H9 (cell line): Measurements from ENCODE around the gene MINPP1. TPM values are rescaled to one million over a fixed set of nuclear protein-coding genes. Genes with fewer than 3 reads are reported as not detected.

Experiments
- DNase-seq: peaks from one replicate; pipeline ENCODE4 v3.0.0-alpha.2; 2017
- H2AFZ ChIP-seq: one replicate; pipeline ENCODE4 v1.6.1; 2013; ENCODE audit warnings: mild to moderate bottlenecking, low read length, control low read depth, moderate library complexity
- H2AK5ac ChIP-seq: 2 replicates; pipeline ENCODE4 v1.6.1; 2013; ENCODE audit warnings: low read length, control low read depth, mixed read lengths; ENCODE audit not compliant: insufficient read length
- H2BK120ac ChIP-seq: one replicate; pipeline ENCODE4 v1.6.1; 2013; ENCODE audit warnings: low read depth, mild to moderate bottlenecking, low read length, control low read depth, inconsistent platforms; ENCODE audit not compliant: poor library complexity, severe bottlenecking
- H2BK12ac ChIP-seq: 2 replicates; pipeline ENCODE4 v1.6.1; 2013; ENCODE audit warnings: low read length, control low read depth, mixed read lengths, low read depth; ENCODE audit not compliant: insufficient read length
- H2BK15ac ChIP-seq: 2 replicates; pipeline ENCODE4 v1.6.1; 2013; ENCODE audit warnings: low read depth, low read length, control low read depth
- H2BK20ac ChIP-seq: one replicate; pipeline ENCODE4 v1.6.1; 2013; ENCODE audit warnings: low read depth, mild to moderate bottlenecking, low read length, control low read depth, inconsistent platforms; ENCODE audit not compliant: poor library complexity, severe bottlenecking
- H2BK5ac ChIP-seq: 2 replicates; pipeline ENCODE4 v1.6.1; 2013; ENCODE audit warnings: low read length, control low read depth, mixed read lengths; ENCODE audit not compliant: insufficient read length
- H3K14ac ChIP-seq: 2 replicates; pipeline ENCODE4 v1.6.1; 2013; ENCODE audit warnings: low read length, control low read depth; ENCODE audit not compliant: insufficient read depth
- H3K18ac ChIP-seq: 2 replicates; pipeline ENCODE4 v1.6.1; 2013; ENCODE audit warnings: low read depth, mild to moderate bottlenecking, mixed read lengths, low read length, control low read depth; ENCODE audit not compliant: insufficient read length
- H3K23ac ChIP-seq: 2 replicates; pipeline ENCODE4 v1.6.1; 2013; ENCODE audit warnings: low read length, control low read depth, mixed read lengths, low read depth; ENCODE audit not compliant: insufficient read length
- H3K23me2 ChIP-seq: 2 replicates; pipeline ENCODE4 v1.6.1; 2013; ENCODE audit warnings: low read depth, mild to moderate bottlenecking, mixed read lengths, low read length, control low read depth; ENCODE audit not compliant: insufficient read length, poor library complexity, severe bottlenecking
- H3K27ac ChIP-seq: 2 replicates; pipeline ENCODE4 v1.5.1; 2013; ENCODE audit warnings: low read length, control low read depth, mixed read lengths, low read depth; ENCODE audit not compliant: insufficient read length
- H3K27me3 ChIP-seq: 2 replicates; pipeline ENCODE4 v1.6.1; 2013; ENCODE audit warnings: low read length, control low read depth, inconsistent platforms; ENCODE audit not compliant: insufficient read depth
- H3K4ac ChIP-seq: 2 replicates; pipeline ENCODE4 v1.6.1; 2013; ENCODE audit warnings: low read depth, mild to moderate bottlenecking, control low read depth, inconsistent platforms, low read length, moderate library complexity
- H3K4me1 ChIP-seq: 2 replicates; pipeline ENCODE4 v1.6.1; 2013; ENCODE audit warnings: low read length, control low read depth, inconsistent platforms; ENCODE audit not compliant: insufficient read depth
- H3K4me2 ChIP-seq: 2 replicates; pipeline ENCODE4 v1.6.1; 2013; ENCODE audit warnings: low read length, control low read depth, mixed read lengths; ENCODE audit not compliant: insufficient read length, insufficient read depth
- H3K56ac ChIP-seq: 2 replicates; pipeline ENCODE4 v1.6.1; 2013; ENCODE audit warnings: low read depth, mild to moderate bottlenecking, mixed read lengths, low read length, control low read depth; ENCODE audit not compliant: insufficient read length
- H3K79me1 ChIP-seq: 2 replicates; pipeline ENCODE4 v1.6.1; 2013; ENCODE audit warnings: low read depth, mild to moderate bottlenecking, moderate library complexity, low read length, control low read depth, inconsistent platforms; ENCODE audit not compliant: insufficient read depth, poor library complexity, severe bottlenecking
- H3K79me2 ChIP-seq: 2 replicates; pipeline ENCODE4 v1.6.1; 2013; ENCODE audit warnings: low read length, control low read depth, inconsistent platforms; ENCODE audit not compliant: insufficient read depth
- H3K9ac ChIP-seq: 2 replicates; pipeline ENCODE4 v1.6.1; 2013; ENCODE audit warnings: low read length, control low read depth, mixed read lengths; ENCODE audit not compliant: insufficient read length; ENCODE audit errors: extremely low read depth
- H3K9me3 ChIP-seq: one replicate; pipeline ENCODE4 v1.6.1; 2013; ENCODE audit warnings: low read depth, low read length, inconsistent platforms; ENCODE audit not compliant: control insufficient read depth
- H3T11ph ChIP-seq: one replicate; pipeline ENCODE4 v1.6.1; 2013; ENCODE audit warnings: mild to moderate bottlenecking, low read length, control low read depth, inconsistent platforms
- H4K20me1 ChIP-seq: one replicate; pipeline ENCODE4 v1.6.1; 2013; ENCODE audit not compliant: control insufficient read depth, insufficient read length, insufficient read depth
- H4K5ac ChIP-seq: 2 replicates; pipeline ENCODE4 v1.6.1; 2013; ENCODE audit warnings: low read depth, mild to moderate bottlenecking, mixed read lengths, low read length, control low read depth; ENCODE audit not compliant: insufficient read length
- H4K8ac ChIP-seq: replicated peaks from 2 replicates; pipeline ENCODE4 v1.6.1; 2013; ENCODE audit warnings: low read length, control low read depth, mixed read lengths, low read depth; ENCODE audit not compliant: insufficient read length
- H4K91ac ChIP-seq: 2 replicates; pipeline ENCODE4 v1.6.1; 2013; ENCODE audit warnings: low read depth, mild to moderate bottlenecking, moderate library complexity, mixed read lengths, low read length, control low read depth; ENCODE audit not compliant: insufficient read length
- H3K27ac Mint-ChIP-seq, 3 experiments: 2 replicates in 2 of 3; 3 replicates in 1 of 3; pipeline ENCODE4 v1.8.0; 2020 to 2021; ENCODE audit warnings: mixed read lengths in 3 of 3, mild to moderate bottlenecking in 1 of 3, moderate library complexity in 1 of 3
- H3K27me3 Mint-ChIP-seq: 2 replicates; pipeline ENCODE4 v1.8.0; 2021; ENCODE audit warnings: low read depth, mild to moderate bottlenecking, moderate library complexity, mixed read lengths
- H3K36me3 Mint-ChIP-seq, 3 experiments: 2 replicates in 2 of 3; 3 replicates in 1 of 3; pipeline ENCODE4 v1.8.0; 2020 to 2021; ENCODE audit warnings: low read depth in 3 of 3, mixed read lengths in 3 of 3; ENCODE audit not compliant: insufficient read depth in 1 of 3
- H3K4me1 Mint-ChIP-seq, 2 experiments: 2 replicates each; pipeline ENCODE4 v1.8.0; 2020; ENCODE audit warnings: mixed read lengths in 2 of 2
- H3K4me3 Mint-ChIP-seq, 2 experiments: 2 replicates in 1 of 2; 3 replicates in 1 of 2; pipeline ENCODE4 v1.8.0; 2020 to 2021; ENCODE audit warnings: mild to moderate bottlenecking in 2 of 2, mixed read lengths in 2 of 2, moderate library complexity in 1 of 2
- H3K9me3 Mint-ChIP-seq, 2 experiments: 2 replicates in 1 of 2; 3 replicates in 1 of 2; pipeline ENCODE4 v1.8.0; 2020; ENCODE audit warnings: mild to moderate bottlenecking in 2 of 2, mixed read lengths in 2 of 2, moderate library complexity in 1 of 2
- WGBS: extraction: QIAGEN DNeasy Blood & Tissue Kit; methylation state at CpG from one replicate; pipeline ENCODE4 v1.1.7; 2013; ENCODE audit warnings: missing lambda C conversion rate, low lambda C conversion rate, mixed read lengths; ENCODE audit not compliant: insufficient read length; ENCODE audit errors: extremely low coverage; 5-methylcytosine and 5-hydroxymethylcytosine counted together
- total RNA-seq: library from RNA; stranded (reverse); gene quantifications from 2 replicates; pipeline ENCODE4 v1.2.1, GENCODE V29; 2021
- TF ChIP-seq, protein P1 (sequence below): fragments of 200-600 bp; sonication (generic); conservative IDR thresholded peaks from 3 replicates; pipeline ENCODE4 v1.8.0; 2021; ENCODE audit warnings: antibody characterized with exemption, mild to moderate bottlenecking

The MINPP1 gene
- total RNA-seq, 1 experiment from 2014 or later = 30.3 TPM

DNA sequence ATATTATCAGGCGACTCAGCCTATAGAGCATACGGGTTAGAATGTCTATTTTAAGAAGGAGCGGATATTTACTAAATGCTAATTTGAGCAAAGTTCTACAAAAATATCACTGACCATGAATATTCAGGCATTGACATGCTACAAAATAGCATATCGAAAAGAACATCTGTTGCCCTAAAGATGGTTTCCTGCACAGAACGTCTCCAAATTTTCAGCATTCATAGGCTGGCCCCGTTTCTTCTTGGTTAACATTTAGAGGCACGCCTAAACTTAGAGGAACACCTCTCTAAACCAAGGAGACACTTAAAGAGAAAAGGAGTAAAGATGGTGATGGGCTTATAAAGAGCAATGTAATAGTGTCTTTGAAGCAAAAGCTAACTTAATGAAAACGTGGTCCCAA is 1.3 kb upstream of the MINPP1 start:
- no CpG with 5 or more reads among the region's 8 CpGs for WGBS
- H3K4ac ChIP-seq = no peak overlapping the region
- TF ChIP-seq, protein P1, sequence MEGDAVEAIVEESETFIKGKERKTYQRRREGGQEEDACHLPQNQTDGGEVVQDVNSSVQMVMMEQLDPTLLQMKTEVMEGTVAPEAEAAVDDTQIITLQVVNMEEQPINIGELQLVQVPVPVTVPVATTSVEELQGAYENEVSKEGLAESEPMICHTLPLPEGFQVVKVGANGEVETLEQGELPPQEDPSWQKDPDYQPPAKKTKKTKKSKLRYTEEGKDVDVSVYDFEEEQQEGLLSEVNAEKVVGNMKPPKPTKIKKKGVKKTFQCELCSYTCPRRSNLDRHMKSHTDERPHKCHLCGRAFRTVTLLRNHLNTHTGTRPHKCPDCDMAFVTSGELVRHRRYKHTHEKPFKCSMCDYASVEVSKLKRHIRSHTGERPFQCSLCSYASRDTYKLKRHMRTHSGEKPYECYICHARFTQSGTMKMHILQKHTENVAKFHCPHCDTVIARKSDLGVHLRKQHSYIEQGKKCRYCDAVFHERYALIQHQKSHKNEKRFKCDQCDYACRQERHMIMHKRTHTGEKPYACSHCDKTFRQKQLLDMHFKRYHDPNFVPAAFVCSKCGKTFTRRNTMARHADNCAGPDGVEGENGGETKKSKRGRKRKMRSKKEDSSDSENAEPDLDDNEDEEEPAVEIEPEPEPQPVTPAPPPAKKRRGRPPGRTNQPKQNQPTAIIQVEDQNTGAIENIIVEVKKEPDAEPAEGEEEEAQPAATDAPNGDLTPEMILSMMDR = no peak
- H3K4me2 ChIP-seq = no peak overlapping the region
- no peaks in the 10 kb centered on the region for H3K9me3 ChIP-seq
- no peak overlapping the region for H4K91ac ChIP-seq
- H3K27me3 ChIP-seq = no peaks in the 10 kb centered on the region
- no peaks in the 10 kb centered on the region for H3K9me3 Mint-ChIP-seq
- H3K56ac ChIP-seq = no peak overlapping the region
- H3K23ac ChIP-seq = no peak overlapping the region
- H3K79me1 ChIP-seq = no peaks in the 10 kb centered on the region
- H4K20me1 ChIP-seq = no peaks in the 10 kb centered on the region
- no peak overlapping the region for H2BK20ac ChIP-seq
- H2BK15ac ChIP-seq = no peak overlapping the region
- peaks cover 3% of the 10 kb centered on the region for H3K23me2 ChIP-seq
- H3K14ac ChIP-seq = no peak overlapping the region
- H3K4me1 ChIP-seq = no peaks in the 10 kb centered on the region
- H2BK12ac ChIP-seq = no peak overlapping the region
- H2AFZ ChIP-seq = no peak overlapping the region
- no peak overlapping the region for H3K9ac ChIP-seq
- H4K8ac ChIP-seq = no peak overlapping the region
- H3K36me3 Mint-ChIP-seq = peaks cover under 1 to 8% (median 1%) of the 10 kb centered on the region in 3 experiments; a peak in 5 of 7 replicates
- H3K4me3 Mint-ChIP-seq = peak overlapping the region; percentile 94; a peak in 4 of 5 replicates
- no peak overlapping the region for H2BK5ac ChIP-seq
- H3K27ac ChIP-seq = no peak overlapping the region
- H3K4me1 Mint-ChIP-seq = peaks cover 26 to 29% of the 10 kb centered on the region in 2 experiments
- no peak for DNase-seq
- no peak overlapping the region for H2BK120ac ChIP-seq
- no peak overlapping the region for H3T11ph ChIP-seq
- peaks cover 13% of the 10 kb centered on the region for H3K27me3 Mint-ChIP-seq
- H3K18ac ChIP-seq = no peak overlapping the region
- H3K27ac Mint-ChIP-seq = no peak overlapping the region
- H3K79me2 ChIP-seq = peaks cover 2% of the 10 kb centered on the region; the same call in 1 of the 2 replicates
- H4K5ac ChIP-seq = no peak overlapping the region
- H2AK5ac ChIP-seq = no peak overlapping the region
